GM20431 (cell line): ENCODE results near the gene ZBTB40.

Experiments used
- in situ Hi-C: fragments of 300-500 bp; cut with MseI, MboI; formaldehyde crosslinking; loops from one replicate; pipeline ENCODE4 v1.15.0; 2020; ENCODE audit warnings: low sequenced_read_pairs; ENCODE audit not compliant: unreplicated experiment

ZBTB40 gene

GRCh38 chr1:22526677-22527076 lies 75.0 kb downstream of the ZBTB40 start:
- in situ Hi-C loops = no loop called here

- in situ Hi-C loops = no loop called here
Observed at GRCh38 chr1:22527122-22527521, 75.5 kb downstream of the ZBTB40 start.

GRCh38 chr1:22527555-22528296 lies 76.1 kb downstream of the ZBTB40 start:
- in situ Hi-C loops = no loop called here

GRCh38 chr1:22528451-22528850 lies 76.8 kb downstream of the ZBTB40 start:
- in situ Hi-C loops = no loop called here

GRCh38 chr1:22529901-22530621 lies 78.4 kb downstream of the ZBTB40 start:
- in situ Hi-C loops = no loop called here

GRCh38 chr1:22530715-22531114 lies 79.1 kb downstream of the ZBTB40 start:
- in situ Hi-C loops = no loop called here

- in situ Hi-C loops = no loop called here
Observed at GRCh38 chr1:22531251-22531650, 79.6 kb downstream of the ZBTB40 start.

GRCh38 chr1:22533244-22533895 lies 81.7 kb downstream of the ZBTB40 start:
- in situ Hi-C loops = no loop called here

GRCh38 chr1:22534951-22535350 lies 83.3 kb downstream of the ZBTB40 start:
- in situ Hi-C loops = no loop called here

GRCh38 chr1:22535399-22535798 lies 83.7 kb downstream of the ZBTB40 start:
- in situ Hi-C loops = no loop called here

GRCh38 chr1:22536506-22536905 lies 84.9 kb downstream of the ZBTB40 start:
- in situ Hi-C loops = no loop called here

- in situ Hi-C loops = no loop called here
Observed at GRCh38 chr1:22537441-22538139, 85.9 kb downstream of the ZBTB40 start.

GRCh38 chr1:22539510-22540118 lies 88.0 kb downstream of the ZBTB40 start:
- in situ Hi-C loops = no loop called here

GRCh38 chr1:22540337-22540736 lies 88.7 kb downstream of the ZBTB40 start:
- in situ Hi-C loops = no loop called here

- in situ Hi-C loops = no loop called here
Observed at GRCh38 chr1:22542886-22543285, 91.2 kb downstream of the ZBTB40 start.

GRCh38 chr1:22543679-22544078 lies 92.0 kb downstream of the ZBTB40 start:
- in situ Hi-C loops = no loop called here

- in situ Hi-C loops = no loop called here
Observed at GRCh38 chr1:22544606-22545005, 93.0 kb downstream of the ZBTB40 start.

- in situ Hi-C loops = no loop called here
Observed at GRCh38 chr1:22545141-22545540, 93.5 kb downstream of the ZBTB40 start.

- in situ Hi-C loops = no loop called here
Observed at GRCh38 chr1:22547186-22547817, 95.7 kb downstream of the ZBTB40 start.
